SK-N-MC (cell line): ENCODE measurements around the gene ANO5.

ENCODE experiments used
- EZH2 ChIP-seq: fragments of 200-600 bp; sonication (generic); IDR thresholded peaks from one replicate; pipeline ENCODE4 v1.6.1; 2017; ENCODE audit warnings: antibody characterized with exemption
- FOXP2 ChIP-seq: optimal IDR thresholded peaks from 2 replicates; pipeline ENCODE3; 2011; ENCODE audit warnings: mild to moderate bottlenecking, moderate library complexity; ENCODE audit not compliant: insufficient read depth; ENCODE audit errors: extremely low read length, control extremely low read depth
- POLR2AphosphoS5 ChIP-seq: IDR thresholded peaks from 2 replicates; pipeline ENCODE4 v1.6.1; 2012; ENCODE audit warnings: mild to moderate bottlenecking, low read depth, low read length, borderline replicate concordance

DNA sequence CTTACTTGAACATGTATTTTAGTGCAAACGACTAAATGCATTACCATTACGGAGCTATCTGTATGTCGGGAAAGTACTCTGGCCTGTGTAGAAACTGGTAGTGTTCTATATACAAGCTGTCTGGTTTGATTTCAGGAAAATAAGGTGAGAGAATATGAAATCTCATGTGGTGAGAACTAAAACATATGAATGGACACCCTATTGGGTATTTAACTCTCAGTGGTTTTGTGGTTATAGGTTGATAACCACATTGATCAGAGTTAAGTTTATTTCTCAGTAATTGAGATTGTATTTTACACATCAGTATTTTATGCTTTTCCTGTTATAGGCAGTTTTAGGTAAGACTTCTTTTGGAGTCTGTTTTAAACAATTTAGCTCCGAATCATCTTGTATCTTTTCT lies 10.4 kb downstream of the ANO5 start:
- TF ChIP-seq EZH2 (no peak), FOXP2 (no peak), POLR2AphosphoS5 (no peak)
